ENCODE data around the gene CHPT1.

The CHPT1 gene

DNA sequence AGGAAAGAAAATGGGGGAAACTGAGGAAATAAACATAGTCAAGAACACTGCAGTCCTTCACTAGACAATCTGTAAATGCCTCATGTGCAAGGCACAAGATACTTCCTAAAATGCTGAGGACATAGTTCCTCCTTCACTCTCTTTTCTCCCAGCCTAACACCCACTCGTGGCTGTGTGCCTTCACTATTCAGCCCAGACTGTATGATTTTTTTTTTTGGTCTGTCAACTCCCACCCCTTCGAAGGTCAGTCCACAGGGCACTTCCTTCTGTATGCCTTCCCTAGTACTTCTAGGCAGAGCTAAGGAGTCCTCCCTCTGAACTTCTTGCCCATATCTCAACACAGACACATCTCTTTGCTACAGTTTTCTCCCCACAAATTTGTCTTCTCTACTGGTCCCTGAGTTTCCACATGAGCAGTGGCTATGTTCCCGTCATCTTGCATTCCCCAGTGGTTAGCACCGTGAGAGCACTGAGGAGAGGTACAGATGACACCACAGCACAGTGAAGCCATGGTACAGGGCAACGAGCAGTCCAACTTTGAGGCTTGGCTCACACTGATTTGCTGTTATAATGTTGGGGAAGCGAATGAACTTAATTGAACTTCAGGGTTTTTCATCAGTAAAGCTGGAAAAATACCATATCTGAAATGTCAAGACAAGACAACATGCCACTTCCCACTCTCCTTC, 65.9 kb downstream of the CHPT1 start:
- ChIA-PET CTCF (no interaction called here), POLR2A (ENCODE audit: low non-redundant PET) (no interaction called here)
- TF ChIP-seq, protein P1, sequence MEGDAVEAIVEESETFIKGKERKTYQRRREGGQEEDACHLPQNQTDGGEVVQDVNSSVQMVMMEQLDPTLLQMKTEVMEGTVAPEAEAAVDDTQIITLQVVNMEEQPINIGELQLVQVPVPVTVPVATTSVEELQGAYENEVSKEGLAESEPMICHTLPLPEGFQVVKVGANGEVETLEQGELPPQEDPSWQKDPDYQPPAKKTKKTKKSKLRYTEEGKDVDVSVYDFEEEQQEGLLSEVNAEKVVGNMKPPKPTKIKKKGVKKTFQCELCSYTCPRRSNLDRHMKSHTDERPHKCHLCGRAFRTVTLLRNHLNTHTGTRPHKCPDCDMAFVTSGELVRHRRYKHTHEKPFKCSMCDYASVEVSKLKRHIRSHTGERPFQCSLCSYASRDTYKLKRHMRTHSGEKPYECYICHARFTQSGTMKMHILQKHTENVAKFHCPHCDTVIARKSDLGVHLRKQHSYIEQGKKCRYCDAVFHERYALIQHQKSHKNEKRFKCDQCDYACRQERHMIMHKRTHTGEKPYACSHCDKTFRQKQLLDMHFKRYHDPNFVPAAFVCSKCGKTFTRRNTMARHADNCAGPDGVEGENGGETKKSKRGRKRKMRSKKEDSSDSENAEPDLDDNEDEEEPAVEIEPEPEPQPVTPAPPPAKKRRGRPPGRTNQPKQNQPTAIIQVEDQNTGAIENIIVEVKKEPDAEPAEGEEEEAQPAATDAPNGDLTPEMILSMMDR (conservative IDR thresholded peaks at IDR 0.05; ENCODE audit: low read depth): no peak
- DNase-seq (ENCODE audit: low spot score): no peak
- no peak overlapping the region for H3K27ac ChIP-seq

DNA sequence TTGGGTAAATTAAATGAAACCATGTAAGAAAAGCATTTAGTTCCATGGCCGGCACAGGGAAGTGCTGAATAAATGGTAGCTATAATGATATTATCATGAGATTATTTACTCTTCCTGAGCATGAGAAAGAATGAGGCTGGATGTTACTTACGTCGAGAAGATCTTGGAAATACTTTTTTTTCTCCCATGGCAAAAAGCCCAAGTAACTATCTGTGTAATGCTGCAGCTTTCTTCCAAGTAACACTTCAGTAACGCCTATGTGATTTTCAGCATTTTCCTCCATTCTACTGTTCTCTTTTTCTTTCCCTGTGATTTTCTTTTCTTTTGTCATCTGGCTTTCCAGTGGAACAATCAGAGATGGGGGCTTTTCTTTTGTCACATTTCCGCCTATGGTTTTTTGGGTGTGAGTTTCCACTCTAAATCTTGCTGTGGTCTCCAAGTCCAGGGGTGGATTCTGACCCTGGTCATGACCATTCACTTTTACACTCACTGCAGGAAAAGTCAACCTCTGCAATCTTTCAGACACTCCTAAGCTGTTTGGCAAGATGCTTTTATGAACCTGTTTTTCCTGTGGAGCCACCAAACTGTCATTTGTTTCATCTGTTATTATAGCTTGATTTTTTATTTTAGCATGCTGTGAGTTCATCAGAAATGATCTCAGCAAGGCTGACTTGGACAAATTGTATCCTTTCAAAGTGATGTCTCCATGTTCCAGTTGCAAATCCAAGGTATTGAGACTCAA, 66.8 kb downstream of the CHPT1 start:
- TF ChIP-seq, protein P1 (conservative IDR thresholded peaks at IDR 0.05; ENCODE audit: low read depth): no peak
- POLR2A ChIA-PET (ENCODE audit: low non-redundant PET): no interaction called here
- CTCF ChIA-PET: no interaction called here
- H3K27ac ChIP-seq: no peak overlapping the region
- no peak for DNase-seq (ENCODE audit: low spot score)

DNA sequence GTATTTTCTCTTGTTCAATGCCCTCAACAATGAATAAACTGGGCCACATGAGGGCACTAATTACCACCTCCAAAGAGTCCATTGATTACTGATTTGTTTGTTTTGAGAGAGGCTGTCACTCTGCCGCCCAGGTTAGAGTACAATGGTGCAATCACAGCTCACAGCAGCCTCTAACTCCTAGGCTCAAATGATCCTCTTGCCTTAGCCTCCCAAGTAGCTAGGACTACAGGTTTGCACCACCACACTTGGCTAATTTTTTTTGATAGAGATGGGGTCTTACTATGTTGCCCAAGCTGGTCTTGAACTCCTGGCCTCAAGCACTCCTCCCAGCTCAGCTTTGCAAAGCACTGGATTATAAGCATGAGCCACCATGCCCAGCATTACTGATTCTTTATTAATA, 70.1 kb downstream of the CHPT1 start:
- ChIA-PET CTCF (interaction anchor here (0.9 kb wide), 1 partner anchor 353 kb away, joined by 3 read pairs; no protein-coding TSS in a partner anchor), POLR2A (ENCODE audit: low non-redundant PET) (no interaction called here)
- no peak for DNase-seq (ENCODE audit: low spot score)
- TF ChIP-seq, protein P1 (conservative IDR thresholded peaks at IDR 0.05; ENCODE audit: low read depth): no peak
- H3K27ac ChIP-seq: no peak overlapping the region

DNA sequence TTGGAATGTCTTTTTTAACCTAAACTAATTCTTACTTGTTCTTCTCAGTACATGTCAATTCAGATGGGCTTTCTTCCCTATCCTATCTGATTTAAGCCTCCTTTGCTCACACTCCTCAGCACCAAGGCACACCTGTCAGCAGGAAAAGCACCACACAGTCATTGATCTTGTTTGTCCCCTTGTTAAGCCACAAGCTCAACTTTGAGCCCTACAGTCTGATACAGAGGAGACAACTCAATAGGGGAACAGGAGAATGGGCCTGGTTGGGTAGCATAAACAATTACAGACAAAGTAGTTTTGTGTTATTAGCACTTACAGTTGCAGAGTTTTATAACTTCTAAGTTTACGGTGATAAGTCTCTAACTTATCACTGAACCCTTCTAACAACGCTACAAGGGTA, 71.3 kb downstream of the CHPT1 start:
- CTCF ChIA-PET: no interaction called here
- no peak for DNase-seq (ENCODE audit: low spot score)
- POLR2A ChIA-PET (ENCODE audit: low non-redundant PET): no interaction called here
- TF ChIP-seq, protein P1 (conservative IDR thresholded peaks at IDR 0.05; ENCODE audit: low read depth): no peak
- H3K27ac ChIP-seq: no peak overlapping the region

DNA sequence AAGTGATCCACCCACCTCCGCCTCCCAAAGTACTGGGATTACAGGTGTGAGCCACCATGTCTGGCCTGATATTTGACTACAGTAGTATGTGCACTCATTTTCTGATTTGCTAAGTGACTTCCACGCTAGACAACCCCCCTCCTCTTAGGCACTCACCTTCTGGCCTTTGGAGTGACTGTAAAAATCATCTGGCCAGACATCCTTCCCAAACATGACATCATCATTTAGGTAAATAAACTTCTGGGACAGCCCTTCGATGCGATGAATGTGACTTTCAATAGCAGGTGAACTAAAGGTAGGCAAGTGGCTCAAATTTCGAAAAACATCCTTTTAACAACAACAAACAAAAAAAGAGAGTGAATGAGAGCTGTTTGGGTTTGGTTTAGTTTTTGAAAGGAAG, 72.4 kb downstream of the CHPT1 start:
- H3K27ac ChIP-seq: no peak overlapping the region
- TF ChIP-seq, protein P1 (conservative IDR thresholded peaks at IDR 0.05; ENCODE audit: low read depth): no peak
- DNase-seq (ENCODE audit: low spot score): no peak
- CTCF ChIA-PET: no interaction called here
- POLR2A ChIA-PET (ENCODE audit: low non-redundant PET): no interaction called here

DNA sequence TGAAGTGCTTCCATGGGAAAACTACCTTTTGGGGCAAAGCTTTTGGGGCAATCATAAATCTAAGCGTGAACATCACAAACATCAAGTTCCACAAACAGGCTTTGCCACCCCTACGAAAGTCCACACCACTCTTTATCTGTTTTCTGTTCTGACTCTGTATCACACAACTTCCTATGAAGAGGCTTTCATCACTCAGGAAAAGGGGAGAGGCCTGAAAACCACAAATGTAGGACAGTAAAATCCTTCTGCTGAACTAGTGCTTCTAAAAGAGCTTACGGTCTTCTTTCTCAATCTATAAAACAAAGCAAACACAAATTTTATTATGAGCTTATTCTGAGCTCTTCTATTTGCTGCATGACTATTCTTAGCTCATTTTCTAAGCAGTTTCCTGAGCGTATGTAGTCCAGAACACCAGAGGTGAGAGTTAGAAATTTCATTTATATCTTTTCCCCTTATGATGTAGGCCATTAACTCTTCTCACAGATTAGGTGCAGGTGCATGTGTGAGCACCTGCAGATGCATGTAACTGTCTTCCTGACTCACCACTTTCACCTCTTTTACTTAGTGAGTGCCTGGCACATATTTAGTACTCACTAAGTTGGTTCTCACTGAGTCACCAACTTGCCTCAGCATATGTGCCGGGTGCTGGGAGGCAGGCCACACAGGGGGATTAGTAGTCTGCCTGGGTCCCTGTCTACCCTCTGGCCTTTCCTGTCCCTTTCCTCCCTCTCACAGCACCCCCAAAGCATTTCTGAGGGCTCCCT, 74.8 kb downstream of the CHPT1 start:
- ChIA-PET CTCF (interaction anchor here (0.6 to 2.6 kb wide), 3 partner anchors 29 to 67 kb away, joined by 3 to 20 read pairs (median 3); no protein-coding TSS in a partner anchor), POLR2A (ENCODE audit: low non-redundant PET) (no interaction called here)
- H3K27ac ChIP-seq: no peak overlapping the region
- no peak for DNase-seq (ENCODE audit: low spot score)
- TF ChIP-seq, protein P1 (conservative IDR thresholded peaks at IDR 0.05; ENCODE audit: low read depth): no peak
